ENCODE results near the gene ME3.

ME3 gene

GRCh38 chr11:86487671-86488070 lies 184.7 kb downstream of the ME3 start:
- DNase-seq (ENCODE audit: low spot score), result no peak

- no peak for DNase-seq (ENCODE audit: low spot score)
These were observed 186.0 kb downstream of the ME3 start for GRCh38 chr11:86486261-86487030.

- no peak for DNase-seq (ENCODE audit: low spot score)
These were observed 187.6 kb downstream of the ME3 start for GRCh38 chr11:86484795-86485166.

GRCh38 chr11:86483940-86484794 lies 188.2 kb downstream of the ME3 start:
- peak; percentile 100 for DNase-seq (ENCODE audit: low spot score)

GRCh38 chr11:86483610-86483939 lies 188.8 kb downstream of the ME3 start:
- no peak for DNase-seq (ENCODE audit: low spot score)

- no peak for DNase-seq (ENCODE audit: low spot score)
These were observed 189.7 kb downstream of the ME3 start for GRCh38 chr11:86482692-86483091.

- no peak for DNase-seq (ENCODE audit: low spot score)
These were observed 191.0 kb downstream of the ME3 start for GRCh38 chr11:86481399-86481798.

- DNase-seq (ENCODE audit: low spot score), result no peak
These were observed 194.1 kb downstream of the ME3 start for GRCh38 chr11:86478348-86478747.

- DNase-seq (ENCODE audit: low spot score), result peak; percentile 79
These were observed 194.8 kb downstream of the ME3 start for GRCh38 chr11:86477495-86478155.

GRCh38 chr11:86476109-86476861 lies 196.1 kb downstream of the ME3 start:
- DNase-seq (ENCODE audit: low spot score), result no peak

GRCh38 chr11:86475027-86475426 lies 197.4 kb downstream of the ME3 start:
- no peak for DNase-seq (ENCODE audit: low spot score)

GRCh38 chr11:86473991-86474833 lies 198.2 kb downstream of the ME3 start:
- DNase-seq (ENCODE audit: low spot score), result peak; percentile 98

GRCh38 chr11:86469491-86470388 lies 202.7 kb downstream of the ME3 start:
- DNase-seq (ENCODE audit: low spot score), result no peak

GRCh38 chr11:86468169-86468568 lies 204.2 kb downstream of the ME3 start:
- no peak for DNase-seq (ENCODE audit: low spot score)

GRCh38 chr11:86464509-86465221 lies 207.8 kb downstream of the ME3 start:
- no peak for DNase-seq (ENCODE audit: low spot score)

- DNase-seq (ENCODE audit: low spot score), result no peak
These were observed 208.5 kb downstream of the ME3 start for GRCh38 chr11:86463955-86464354.

- no peak for DNase-seq (ENCODE audit: low spot score)
These were observed 209.3 kb downstream of the ME3 start for GRCh38 chr11:86463120-86463519.

- no peak for DNase-seq (ENCODE audit: low spot score)
These were observed 210.5 kb downstream of the ME3 start for GRCh38 chr11:86461892-86462291.
